ENCODE measurements around the gene NFIL3.

NFIL3 gene

DNA sequence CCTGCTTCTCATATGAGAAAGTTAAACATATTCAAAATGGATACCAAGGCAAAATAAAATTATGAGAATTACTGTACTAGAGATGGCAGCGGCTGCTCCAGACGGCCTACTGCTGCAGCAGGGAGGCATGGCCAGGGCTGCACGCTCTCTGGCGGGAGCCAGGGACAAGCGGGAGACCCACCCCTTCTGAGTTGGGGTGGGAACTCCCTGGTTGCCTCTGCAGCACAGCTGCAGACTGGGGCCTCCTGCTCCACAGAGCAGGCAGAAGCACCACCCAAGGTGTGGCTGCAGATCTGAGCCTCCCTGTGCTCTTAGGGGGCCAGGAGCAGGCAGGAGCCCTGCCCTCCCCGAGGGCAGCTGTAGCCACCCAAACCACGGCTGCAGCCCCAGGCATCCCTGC lies 59.6 kb downstream of the NFIL3 start:
- no peak overlapping the region for H3K27ac ChIP-seq
- no peak for DNase-seq (ENCODE audit: low read depth, low spot score)

DNA sequence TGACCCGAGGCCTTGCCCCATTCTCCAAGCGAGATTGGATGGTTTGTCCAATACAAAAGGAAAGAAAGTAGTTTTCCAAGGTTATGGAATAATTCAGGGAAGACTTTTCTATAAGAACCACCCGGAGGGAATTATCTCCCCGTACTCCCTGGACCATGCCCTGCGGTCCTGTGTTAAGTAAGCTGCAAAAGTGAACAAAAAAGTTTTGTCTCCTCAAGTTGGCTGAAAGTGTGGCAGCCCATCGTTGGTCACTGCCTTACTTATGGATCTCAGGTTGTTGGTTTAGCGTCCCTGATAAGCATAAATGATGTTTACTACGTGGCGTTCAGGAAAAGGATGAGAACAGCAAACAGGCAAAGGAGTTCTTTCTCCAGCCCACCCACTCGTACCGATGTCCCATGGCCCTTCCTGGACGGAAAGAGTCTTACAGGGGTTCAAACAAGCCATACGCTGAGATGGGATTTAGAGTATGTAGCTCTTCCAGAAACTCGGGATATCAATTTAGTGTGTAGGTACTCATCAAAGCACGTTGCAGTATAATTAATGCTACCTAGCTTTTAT lies 61.5 kb downstream of the NFIL3 start:
- no peak overlapping the region for H3K27ac ChIP-seq
- no peak for DNase-seq (ENCODE audit: low read depth, low spot score)

DNA sequence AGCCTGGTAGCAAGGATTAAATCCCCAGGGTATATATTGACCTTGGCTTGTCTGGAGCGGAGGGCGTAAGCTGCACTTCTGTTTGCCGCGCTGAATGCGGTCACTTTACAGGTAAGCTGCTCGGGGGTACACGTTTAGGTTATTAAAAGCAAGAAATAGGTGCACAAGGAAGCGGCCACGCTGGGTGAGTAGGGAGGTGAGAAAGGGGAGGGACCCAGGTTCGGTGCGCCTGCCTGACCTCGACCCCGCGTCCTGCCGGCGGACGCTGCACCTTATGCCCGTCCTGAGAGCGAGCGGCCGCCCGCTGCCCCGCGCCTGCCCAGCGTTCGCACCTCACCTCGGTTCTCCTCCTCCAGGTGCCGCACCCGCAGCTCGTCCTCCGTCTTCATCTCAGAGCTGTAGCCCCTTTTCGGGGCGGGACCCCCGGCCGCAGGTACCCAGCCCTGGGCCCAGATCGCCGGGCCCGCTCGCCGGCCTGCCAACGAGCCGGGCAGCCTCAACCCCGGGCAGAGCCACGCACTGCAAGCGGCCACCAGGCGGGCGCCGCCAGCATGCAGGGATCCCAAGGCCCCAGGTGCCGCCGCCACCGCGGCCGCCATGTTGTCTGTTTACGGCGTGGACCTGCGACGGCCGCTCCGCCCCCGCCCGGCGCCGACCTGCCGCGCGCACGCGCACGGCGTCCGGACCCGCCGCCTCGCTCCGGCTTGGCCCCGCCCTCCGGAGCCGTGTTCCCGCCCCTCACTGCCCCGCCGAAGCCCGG lies 62.2 kb downstream of the NFIL3 start, which contains the start of gene AUH:
AUH (minus strand) TSS at position 628 of the 760 bp plus-strand sequence; CDS start at position 599, 29 bp downstream.
- H3K27ac ChIP-seq = peak within 1 kb of the TSS; percentile 45
- DNase-seq (ENCODE audit: low read depth, low spot score) = no peak

DNA sequence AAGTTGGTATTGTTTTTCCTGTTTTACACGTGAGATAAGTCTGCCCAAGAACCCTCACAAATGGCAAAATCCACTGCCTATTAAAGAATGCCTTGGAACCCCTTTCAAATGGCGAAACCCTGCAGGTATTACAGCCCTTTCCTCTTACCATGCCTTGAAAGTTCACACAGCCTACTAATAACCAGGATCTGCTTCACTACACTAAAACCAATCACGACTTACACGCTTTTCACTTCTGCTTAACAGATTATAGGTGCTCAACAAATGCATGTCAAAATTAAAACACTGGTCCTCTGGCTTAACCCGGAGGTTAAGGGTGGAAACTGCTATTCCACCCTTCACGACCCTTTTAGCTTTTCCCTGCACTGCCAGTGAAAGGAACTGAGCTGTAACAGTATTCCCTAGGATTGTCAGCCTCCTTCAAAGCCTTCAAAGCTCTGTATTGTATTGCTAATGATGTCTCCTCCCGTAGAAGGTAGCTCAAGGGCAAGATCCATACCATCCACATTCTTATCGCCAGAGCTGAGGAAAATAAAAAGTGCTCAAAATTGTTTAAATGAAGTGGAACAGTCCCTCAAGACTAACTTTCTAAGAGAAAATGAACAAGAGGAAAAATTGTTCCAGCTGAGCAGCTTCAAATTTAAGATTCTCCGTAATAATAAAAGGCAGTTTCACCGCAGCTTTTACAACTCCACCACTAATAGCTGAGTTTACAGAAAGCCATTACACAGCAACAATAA lies 62.9 kb downstream of the NFIL3 start:
- peak overlapping the region; percentile 45 for H3K27ac ChIP-seq
- DNase-seq (ENCODE audit: low read depth, low spot score) = no peak

DNA sequence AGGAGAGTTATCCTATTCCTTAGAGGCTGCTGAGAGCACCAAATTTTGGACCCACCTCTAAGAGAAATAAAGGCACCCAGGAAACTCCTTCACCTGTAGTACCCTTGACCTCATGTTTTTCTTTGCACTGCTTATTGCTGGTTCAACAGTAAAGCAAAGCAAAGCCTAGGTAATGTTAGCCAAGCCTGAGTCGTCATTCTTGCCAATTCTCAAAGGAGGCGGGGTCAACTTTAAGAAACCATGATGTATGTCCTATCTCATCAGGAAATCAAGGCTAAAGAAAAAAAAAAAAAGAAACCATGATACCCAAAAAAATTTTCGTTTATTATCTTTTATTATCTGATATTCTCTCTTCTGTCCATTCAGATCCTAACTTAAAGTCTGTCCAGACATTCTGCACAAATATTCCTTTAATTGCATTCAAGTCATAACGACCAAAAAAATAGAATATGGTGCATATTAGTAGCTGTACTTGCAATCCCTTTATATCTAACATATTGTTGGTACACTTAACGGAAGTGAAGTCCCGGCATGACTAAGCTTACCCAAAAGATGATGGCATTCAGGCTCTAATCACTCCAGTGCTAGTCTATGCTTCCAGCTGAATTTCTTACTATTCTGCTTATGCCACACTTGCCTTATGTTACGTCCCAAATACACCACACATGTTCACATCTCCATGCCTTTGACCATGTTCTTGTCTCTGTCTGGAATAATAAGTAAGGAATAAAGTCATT lies 63.7 kb downstream of the NFIL3 start:
- no peak overlapping the region for H3K27ac ChIP-seq
- DNase-seq (ENCODE audit: low read depth, low spot score) = no peak

DNA sequence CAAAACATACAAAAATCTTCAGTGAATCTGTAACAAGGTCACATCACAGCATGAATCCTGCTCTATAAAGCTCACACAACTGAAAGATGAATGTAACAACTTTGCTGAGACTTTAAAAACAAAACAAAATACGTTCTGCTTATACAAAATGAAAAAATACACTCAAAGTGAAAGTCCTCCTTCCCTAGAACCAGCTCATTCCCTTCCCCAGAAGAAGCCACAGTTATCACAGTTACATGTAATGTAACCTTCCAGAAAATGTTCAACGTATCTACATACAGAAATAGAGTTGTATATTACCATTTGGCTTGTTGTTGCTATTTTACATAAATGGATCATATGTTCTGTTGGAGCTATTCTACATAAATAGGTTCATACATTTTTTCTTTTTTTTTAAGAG lies 64.5 kb downstream of the NFIL3 start:
- H3K27ac ChIP-seq = no peak overlapping the region
- DNase-seq (ENCODE audit: low read depth, low spot score) = no peak
